Kidney (tissue), 14 donors: ENCODE results near the gene LURAP1L. TPM values are rescaled to one million over a fixed set of nuclear protein-coding genes. Genes with fewer than 3 reads are reported as not detected.
A peak's percentile ranks its signal among the peaks of the same experiment; 100 is the strongest.

Experiments used
- DNase-seq, 5 donors: peaks; one replicate each; pipeline ENCODE4 v3.0.0-alpha.2; 2013 to 2020
- FAIRE-seq: peaks from 2 replicates; lab custom pipeline; 2012; peaks lifted over from hg19 to GRCh38; lab: Jason Lieb, UNC
- H3K27ac ChIP-seq, 2 donors: one replicate each; pipeline ENCODE4 v1.7.0; 2013; ENCODE audit warnings: low read depth in 2 of 2, low read length in 2 of 2, inconsistent platforms in 1 of 2
- H3K27me3 ChIP-seq: one replicate; pipeline ENCODE4 v1.7.1; 2013; ENCODE audit warnings: low read length, inconsistent platforms; ENCODE audit not compliant: control insufficient read depth, insufficient read depth
- H3K36me3 ChIP-seq, 3 donors: one replicate each; pipeline versions ENCODE4 v1.7.0 to v1.7.1; 2013; ENCODE audit warnings: low read length in 3 of 3, control low read depth in 1 of 3, inconsistent platforms in 1 of 3; ENCODE audit not compliant: insufficient read depth in 3 of 3, control insufficient read depth in 2 of 3
- H3K4me1 ChIP-seq, 3 donors: one replicate each; pipeline versions ENCODE4 v1.7.0 to v1.7.1; 2013; ENCODE audit warnings: low read length in 3 of 3, inconsistent platforms in 1 of 3, low read depth in 1 of 3; ENCODE audit not compliant: control insufficient read depth in 2 of 3, insufficient read depth in 2 of 3
- H3K4me3 ChIP-seq, 3 donors: one replicate each; pipeline versions ENCODE4 v1.7.0 to v1.8.1; 2013; ENCODE audit warnings: low read length in 3 of 3, control low read depth in 1 of 3, inconsistent platforms in 1 of 3
- H3K9ac ChIP-seq, 3 donors: one replicate each; pipeline versions ENCODE4 v1.7.0 to v1.7.1; 2013; ENCODE audit warnings: low read length in 3 of 3, control low read depth in 1 of 3, inconsistent platforms in 1 of 3
- H3K9me3 ChIP-seq, 3 donors: one replicate each; pipeline versions ENCODE4 v1.7.0 to v1.7.1; 2013; ENCODE audit warnings: low read length in 3 of 3, control low read depth in 1 of 3, inconsistent platforms in 1 of 3; ENCODE audit not compliant: control insufficient read depth in 2 of 3, insufficient read depth in 1 of 3
- CTCF ChIP-seq: IDR thresholded peaks from 3 replicates; pipeline ENCODE4 v1.5.1; 2012; ENCODE audit warnings: mild to moderate bottlenecking, moderate library complexity, borderline replicate concordance; ENCODE audit not compliant: insufficient read depth; ENCODE audit errors: extremely low read depth
- intact Hi-C: fragments of 100-400 bp; cut with DNase I; formaldehyde crosslinking; loops from one replicate; pipeline ENCODE4 v1.11.1; 2022
- polyA plus RNA-seq: library from polyadenylated mRNA; stranded (reverse); fragments of 350-450 nt; fragmentation: Illumina TruSeq; extraction: RNeasy Lipid Tissue Mini Kit (QIAGEN cat#74804); gene quantifications from one replicate; pipeline ENCODE4 v1.2.3, GENCODE V29; 2014; ENCODE audit warnings: low read depth, low replicate concordance; ENCODE audit not compliant: insufficient read depth
- total RNA-seq: library from RNA; stranded (reverse); fragmentation: NEBNext Ultra II Directional; extraction: Animal tissue kit (Norgen Biotek cat#: 25700); gene quantifications from one replicate; pipeline ENCODE4 v1.2.1, GENCODE V29; 2021
- donor health status: control.
- donor health status: control.
- donor health status: control.
- donor health status: control.
- donor health status: control.
- donor health status: DM: yes; HTN: yes; CAD: no.
- donor health status: Normal renal cell carcinoma (clear cell type).

LURAP1L gene
- total and polyA plus RNA-seq, 2 donors from 2014 or later = 3.8 to 11.1 TPM

GRCh38 chr9:12776513-12777055 is 1.8 kb downstream of the LURAP1L start:
- intact Hi-C loops = no loop called here
- Histone ChIP-seq H3K27me3 (no peaks in the 10 kb centered on the region), H3K4me1 (peaks cover 0 to 5% (median 0%) of the 10 kb centered on the region in 3 donors), H3K36me3 (no peaks in the 10 kb centered on the region), H3K27ac (peak overlapping the region; percentile 84 to 85), H3K4me3 (peak overlapping the region; percentile 95 to 98 (median 98)), H3K9me3 (no peaks in the 10 kb centered on the region), H3K9ac (peak overlapping the region; percentile 30 to 97 (median 52))
- TF ChIP-seq CTCF = no peak
- peak in 2 of 5 donors; percentile 94 to 97 for DNase-seq
- FAIRE-seq = no peak

DNA sequence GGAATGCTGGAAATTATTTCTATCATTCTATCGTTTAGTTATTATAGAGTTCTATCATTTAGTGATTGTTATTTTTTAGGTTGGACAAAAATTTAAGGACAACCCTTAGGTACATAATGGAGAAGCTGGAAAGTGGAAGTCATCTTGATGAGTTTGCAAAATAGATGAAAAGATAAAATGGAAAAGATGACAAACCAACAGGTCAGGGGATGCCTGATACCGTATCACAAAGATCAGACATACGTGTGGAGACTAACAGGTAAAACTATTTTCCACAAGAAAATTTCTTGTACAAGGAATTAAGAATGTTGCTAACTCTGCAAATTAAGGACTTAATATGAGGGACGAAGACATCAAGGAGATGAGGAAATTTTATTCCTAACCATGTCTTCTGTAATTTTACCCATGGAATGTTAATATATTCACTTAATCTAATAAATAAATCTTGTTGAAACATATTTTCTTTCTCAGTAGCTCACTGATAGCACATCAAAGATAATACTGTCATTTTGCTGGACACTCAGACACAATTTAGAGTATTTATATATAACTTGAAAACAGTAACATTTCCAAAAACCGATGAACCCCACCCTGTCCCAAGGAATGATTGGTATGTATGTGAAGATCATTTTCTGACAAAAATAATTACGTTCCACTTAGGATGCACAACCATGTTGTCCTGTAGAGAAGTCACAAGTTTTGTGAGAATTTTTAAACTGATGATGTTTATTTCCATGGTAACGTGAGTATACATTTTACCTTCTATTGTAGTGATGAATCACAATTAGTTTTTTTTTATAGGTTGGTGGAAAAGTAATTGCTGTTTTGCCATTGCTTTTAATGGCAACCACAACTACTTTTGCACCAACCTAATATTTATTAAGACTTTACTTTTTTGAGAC is 2.6 kb downstream of the LURAP1L start:
- FAIRE-seq (no peak), DNase-seq (no peak)
- Histone ChIP-seq H3K27ac (peak overlapping the region in 1 of 2 donors; percentile 84), H3K4me1 (peaks cover 0 to 5% (median 0%) of the 10 kb centered on the region in 3 donors), H3K4me3 (peak overlapping the region; percentile 95 to 98 (median 98)), H3K9ac (peak overlapping the region in 1 of 3 donors; percentile 97), H3K9me3 (no peaks in the 10 kb centered on the region), H3K36me3 (no peaks in the 10 kb centered on the region), H3K27me3 (no peaks in the 10 kb centered on the region)
- no peak for TF ChIP-seq CTCF
- intact Hi-C loops = no loop called here

GRCh38 chr9:12778389-12778788 is 3.6 kb downstream of the LURAP1L start:
- H3K27me3 ChIP-seq = no peaks in the 10 kb centered on the region
- no peaks in the 10 kb centered on the region for H3K36me3 ChIP-seq
- no peak overlapping the region for H3K9ac ChIP-seq
- peaks cover 0 to 5% (median 0%) of the 10 kb centered on the region in 3 donors for H3K4me1 ChIP-seq
- FAIRE-seq (no peak), DNase-seq (no peak)
- no peak overlapping the region for H3K27ac ChIP-seq
- H3K4me3 ChIP-seq = peak overlapping the region in 1 of 3 donors; percentile 30
- intact Hi-C loops = no loop called here
- TF ChIP-seq CTCF = no peak
- H3K9me3 ChIP-seq = peaks cover 0 to 7% (median 0%) of the 10 kb centered on the region in 3 donors
